Stimulated activated CD4-positive, alpha-beta T cell treated with anti-CD3 and anti-CD28 coated beads, Interleukin-4, amount 100 ng/mL, for 24 hours (primary cell): ENCODE data around the gene INHBA.

ENCODE experiments used
- DNase-seq: peaks from one replicate; pipeline ENCODE4 v3.0.0-alpha.2; 2020

INHBA gene

DNA sequence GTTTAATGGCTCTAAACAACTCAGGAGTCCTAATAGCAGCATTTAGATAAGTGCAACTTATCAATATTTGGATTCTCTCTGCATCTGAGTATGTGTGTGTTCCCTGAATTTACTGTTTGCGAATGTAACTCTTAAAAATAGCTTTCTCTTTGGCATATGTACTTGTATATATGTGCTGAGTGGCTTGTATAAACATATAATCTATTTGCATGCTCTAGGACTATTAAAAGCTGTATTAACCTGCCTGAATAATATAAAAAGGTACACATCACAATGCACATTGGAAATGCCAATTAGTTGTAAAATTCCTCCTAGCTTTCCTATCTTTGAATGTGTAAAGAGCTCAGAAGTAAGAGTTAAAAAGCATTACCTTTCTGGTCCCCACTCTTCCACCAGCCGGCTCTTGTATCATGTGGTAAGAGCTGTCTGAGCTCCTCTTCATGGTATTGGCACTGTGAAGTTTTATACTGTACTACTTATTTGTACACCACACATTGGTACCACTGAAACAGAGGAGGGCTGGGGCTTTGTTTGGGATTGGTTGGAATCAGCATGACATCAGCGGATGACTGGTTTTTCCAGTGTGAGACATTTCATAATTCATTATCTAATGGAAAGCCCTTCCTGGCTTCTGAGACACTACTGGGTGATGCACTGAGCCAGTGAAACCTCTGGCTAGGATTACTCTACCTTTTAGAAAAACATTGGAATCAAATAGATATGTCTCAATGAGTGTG lies at the start of gene INHBA:
Gene INHBA, minus strand, starts transcription at position 456 of the 737 bp plus-strand sequence. CDS start 2,716 bp downstream, outside the sequence.
- no peak for DNase-seq

DNA sequence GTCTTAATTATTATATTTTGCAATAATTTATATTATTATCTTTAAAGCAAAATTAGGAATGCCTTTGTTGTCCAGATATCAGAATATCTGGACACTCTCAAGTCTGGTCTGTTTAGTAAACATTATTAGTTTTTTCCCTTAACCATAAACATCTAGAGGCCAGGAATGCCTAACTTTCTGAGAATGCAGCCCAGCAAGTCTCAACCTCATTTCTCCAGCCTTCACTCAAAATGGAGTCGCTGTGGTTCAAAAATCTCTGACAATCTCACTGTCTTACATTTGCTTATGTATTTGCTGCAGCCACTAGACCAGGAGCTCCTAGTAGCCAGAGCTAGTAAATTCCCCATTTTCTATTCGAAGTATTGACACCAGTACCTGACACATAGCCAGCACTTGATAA lies 49.7 kb upstream of the INHBA start:
- no peak for DNase-seq

DNA sequence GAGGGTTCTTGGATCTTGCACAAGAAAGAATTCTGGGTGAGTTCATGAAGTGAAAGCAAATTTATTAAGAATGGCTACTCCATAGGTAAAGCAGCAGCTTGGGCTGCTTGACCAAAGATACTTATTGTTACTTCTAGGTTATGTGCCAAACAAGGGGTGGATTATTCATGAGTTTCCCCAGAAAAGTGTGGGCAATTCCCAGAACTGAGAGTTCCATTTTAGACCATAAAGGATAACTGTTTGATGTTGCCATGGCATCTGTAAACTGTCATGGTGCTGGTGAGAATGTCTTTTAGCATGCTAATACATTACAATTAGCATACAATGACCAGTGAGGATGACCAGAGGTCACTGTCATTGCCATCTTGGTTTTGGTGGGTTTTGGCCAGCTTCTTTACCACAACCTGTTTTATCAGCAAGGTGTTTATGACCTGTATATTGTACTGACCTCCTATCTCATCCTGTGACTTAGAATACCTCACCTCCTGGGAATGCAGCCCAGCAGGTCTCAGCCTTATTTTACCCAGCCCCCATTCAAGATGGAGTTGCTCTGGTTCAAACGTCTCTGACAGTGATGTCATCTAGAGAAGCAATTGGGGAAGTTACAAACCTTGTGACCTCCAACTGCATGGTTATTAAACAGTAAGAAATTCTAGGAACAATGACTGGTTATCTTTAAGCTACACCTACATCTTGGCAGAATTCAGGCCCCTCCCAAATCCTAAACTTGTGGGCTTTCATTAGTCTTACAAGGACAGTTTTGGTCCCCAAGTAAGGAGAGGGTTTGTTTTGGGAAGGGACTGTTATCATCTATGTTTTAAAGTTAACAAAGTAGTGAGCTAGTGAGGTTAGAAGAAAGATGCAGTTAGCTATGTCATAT lies 48.0 kb upstream of the INHBA start:
- DNase-seq = no peak

DNA sequence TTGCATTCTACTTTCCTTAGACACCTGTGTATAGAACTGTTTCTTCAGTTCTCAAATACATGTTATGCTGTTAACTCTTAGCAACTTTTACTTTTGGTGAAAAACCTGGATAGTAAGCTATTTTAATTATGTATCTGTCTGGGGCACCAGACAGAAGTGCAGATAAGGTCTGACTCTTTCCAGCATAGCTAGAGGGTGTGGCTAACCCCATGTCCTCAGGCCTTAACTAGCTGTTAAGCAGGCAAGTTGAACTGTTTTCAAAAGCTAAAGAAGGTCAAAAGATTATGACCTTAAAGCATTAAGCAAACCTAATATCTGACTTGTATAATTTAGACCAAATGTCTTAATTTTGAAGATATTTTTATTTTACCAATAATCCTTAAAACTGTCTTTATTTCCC lies 45.1 kb upstream of the INHBA start:
- DNase-seq = no peak

DNA sequence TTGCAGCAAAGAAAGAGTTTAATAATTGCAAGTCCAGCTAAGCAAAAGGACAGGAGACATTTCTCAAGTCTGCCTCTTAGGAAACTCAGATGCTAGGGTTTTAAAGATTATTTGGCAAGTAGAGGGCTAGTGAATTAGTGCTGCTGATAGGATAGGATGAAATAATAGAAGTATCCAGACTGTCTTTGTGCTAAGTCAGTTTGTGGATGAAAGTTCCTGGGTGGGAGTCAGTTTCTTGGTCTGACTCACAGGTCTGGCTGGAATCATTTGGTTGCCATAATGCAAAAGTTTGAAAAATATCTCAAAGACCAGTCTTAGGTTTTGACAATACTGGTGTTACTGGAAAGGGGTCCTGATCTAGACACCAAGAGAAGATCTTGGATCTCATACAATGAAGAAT lies 42.6 kb upstream of the INHBA start:
- DNase-seq = no peak

DNA sequence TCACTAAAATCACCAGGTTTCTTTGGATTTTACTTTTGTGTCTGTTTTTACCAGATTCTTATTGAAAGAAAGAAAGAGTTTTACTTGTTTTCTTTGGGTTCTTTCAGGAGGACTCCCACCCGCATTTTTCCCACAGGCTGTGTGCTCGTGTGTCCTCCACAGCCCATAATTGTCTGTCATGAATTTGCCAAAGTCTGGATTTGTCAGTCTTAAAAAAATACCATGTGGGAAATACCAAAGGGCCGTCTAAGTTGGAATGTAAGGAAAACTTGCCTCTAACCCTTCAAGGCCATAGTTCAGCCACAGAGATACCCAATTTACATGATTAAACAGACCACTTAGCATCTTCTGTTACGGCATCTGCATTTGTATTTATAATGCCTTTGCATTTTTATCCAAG lies 41.3 kb upstream of the INHBA start:
- DNase-seq = no peak

DNA sequence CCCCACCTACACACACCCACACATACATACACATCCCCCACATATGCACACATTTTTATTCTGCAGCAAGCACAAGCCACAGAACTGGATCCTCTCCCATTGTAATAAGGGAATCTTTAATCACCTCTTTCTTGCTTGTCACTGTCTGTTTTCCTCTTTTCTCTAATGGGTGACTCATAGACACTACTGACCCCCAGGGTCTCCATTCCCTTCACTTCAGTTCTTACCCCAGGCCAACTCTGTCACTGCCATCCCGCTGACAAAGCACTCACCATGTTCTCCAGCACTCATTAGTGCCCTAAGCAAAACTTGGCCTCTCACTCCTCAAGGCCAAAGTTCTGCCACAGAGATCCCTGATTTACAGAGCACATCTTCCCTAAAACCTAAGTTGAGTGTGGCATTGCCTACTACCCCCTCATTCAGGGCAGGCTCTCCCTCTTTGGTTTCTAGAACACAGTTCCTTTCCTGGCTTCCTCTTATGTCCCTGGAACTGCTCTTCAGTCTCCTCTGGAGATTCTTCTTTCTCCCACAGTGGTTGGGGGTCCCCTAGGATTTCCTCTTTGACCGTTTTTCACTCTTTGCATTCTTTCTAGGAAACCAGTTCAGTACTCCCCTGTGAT lies 39.6 kb upstream of the INHBA start:
- DNase-seq = no peak

DNA sequence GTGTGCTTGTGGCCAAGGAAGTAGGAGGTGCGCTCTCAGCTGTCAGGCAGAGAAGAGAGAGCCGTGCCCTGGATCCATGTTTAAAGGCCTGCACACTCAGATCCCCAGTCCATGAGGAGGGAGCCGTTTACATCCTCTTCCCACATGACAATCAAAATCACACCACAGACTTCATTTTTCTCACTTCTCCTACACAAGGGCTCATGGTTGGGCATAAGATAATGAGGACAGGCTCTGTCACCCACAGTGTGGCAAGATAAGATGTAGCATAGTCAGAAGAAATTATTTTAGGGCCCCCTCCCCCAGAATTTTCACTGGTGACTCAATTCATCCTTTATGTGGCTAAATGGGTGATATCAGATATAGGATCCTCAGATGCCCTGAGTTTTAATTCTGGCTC lies 35.9 kb upstream of the INHBA start:
- no peak for DNase-seq

DNA sequence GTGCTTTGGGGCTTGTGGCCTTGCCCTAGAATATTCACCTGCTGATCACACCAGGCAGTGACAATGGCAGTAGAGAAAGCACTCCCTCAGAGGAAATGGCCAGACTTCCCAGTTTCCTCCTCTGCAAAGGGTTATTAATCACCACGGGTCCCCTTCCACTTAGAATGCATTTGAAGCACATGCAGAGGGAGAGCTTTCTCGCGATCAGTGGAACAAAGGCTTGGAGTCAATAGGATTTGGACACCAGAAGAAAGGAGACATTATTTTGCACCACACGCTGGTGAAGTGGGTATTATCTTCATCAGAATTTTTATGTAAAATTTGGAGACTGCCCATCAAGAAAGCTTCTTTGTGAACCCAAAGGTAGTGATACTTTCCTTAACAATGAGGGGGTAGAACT lies 35.4 kb upstream of the INHBA start:
- no peak for DNase-seq

DNA sequence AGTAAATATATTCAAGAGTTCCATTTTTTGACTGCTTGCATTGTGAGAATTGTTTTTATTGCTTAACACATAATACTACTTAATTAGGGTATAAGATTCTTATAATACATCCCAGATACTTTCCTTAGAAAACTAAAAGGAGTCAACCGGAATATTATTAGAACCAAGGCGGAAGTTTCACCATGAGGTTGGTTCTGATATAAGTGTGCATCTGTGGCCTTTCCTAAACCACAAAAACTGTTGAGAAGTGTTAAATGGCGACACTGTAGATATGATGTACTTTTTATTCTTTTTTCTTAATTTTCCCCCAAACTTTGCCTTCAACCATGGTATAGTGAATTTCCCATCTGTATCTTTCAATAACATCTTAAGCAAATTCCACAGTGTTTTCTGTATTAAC lies 32.3 kb upstream of the INHBA start:
- no peak for DNase-seq

DNA sequence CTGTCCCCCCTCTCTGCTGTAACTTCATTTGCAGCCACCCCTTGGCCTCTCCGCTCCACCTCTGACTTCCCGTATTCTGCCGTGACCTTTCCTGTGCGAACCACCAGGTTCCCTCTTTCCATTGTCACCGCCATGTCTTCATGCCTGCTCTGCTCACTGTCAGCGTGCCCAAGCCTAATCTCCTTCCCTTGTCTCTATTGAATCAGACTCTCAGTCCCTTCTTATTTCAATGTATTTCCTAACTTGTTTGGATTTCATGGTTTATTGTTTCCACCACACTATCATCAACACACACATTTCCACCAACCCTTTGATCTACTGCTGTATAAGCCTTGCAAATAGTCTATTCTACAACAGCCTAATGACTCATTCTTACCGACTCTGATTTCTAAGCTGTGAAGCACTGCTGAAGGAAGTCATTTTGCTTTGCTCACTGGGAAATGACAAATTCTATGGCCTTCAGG lies 30.0 kb upstream of the INHBA start:
- DNase-seq = no peak

DNA sequence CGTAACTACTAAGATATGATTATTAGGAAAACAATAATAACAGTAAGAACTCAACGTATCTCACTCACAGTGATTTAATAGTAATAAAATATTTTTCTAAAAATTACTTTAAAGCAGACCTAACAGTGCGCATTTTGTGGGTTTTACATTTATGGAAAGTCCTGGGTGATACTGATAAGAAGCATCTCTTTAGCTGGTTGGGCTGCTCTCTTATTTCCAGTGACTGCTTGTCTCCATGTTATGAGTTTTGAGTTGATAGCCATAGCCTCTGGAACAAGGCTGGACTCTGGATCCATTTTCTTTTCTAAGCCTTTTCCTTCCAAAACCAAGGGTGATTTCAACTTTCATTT lies 29.5 kb upstream of the INHBA start:
- no peak for DNase-seq

DNA sequence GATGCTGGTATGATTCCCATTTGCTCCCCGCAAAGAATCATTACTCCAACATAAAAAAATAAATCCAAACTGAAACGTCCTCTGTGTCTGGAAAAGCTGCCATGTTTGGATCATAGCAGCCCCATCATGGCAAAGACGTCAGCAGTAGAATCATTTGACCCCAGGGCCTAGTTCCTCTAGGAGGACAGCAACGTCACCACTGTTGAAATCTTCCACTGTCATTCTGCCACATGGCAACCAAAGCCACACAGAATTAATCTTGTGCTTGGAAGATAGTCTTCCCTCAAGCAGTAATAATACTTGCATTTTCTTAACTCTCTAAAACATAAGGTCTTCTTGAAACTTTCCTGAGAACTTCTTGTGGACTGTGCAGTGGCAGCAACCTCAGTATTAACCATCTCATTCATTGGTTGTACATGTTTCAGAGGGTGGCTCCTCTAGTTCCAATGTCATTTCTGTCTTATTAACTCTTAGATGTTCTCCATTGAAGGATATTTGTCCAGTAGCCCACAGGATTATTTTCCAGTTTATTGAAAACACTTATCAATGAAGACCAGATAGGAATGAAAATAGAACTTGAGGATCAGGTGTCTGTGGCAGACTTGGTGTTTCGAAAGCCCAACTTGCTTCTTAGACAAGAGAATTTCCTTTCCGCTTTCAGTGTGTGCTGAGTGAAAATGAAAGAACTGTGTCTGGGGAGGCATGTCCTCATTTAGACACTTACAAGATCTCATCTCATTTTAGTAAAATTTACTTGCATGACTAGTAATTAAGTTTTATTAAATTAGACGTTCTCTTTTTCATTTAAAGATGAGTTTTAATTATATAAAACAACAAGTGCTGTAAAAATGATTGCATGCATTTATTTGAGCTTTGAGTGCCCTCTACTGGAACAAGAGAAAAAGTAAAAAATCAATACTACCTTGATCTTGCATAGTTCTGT lies 28.9 kb upstream of the INHBA start:
- DNase-seq = no peak

DNA sequence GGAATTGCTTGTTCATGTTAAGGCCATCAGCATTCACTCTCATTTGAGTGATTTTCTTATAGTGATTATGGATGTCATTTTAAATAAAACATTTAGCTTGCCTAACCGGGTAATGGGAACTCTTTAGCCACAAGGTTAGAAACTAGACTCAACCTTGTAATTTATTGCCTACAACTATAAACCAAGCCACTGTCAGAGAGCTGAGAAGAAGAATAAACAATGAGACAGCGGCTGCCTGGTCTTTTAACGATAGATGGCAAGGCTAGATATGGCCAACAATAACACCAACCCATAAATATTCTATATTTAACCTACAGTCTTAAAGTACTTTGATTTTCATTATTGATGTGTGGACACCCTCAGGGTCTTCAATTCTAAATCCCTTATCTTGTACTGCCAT lies 27.8 kb upstream of the INHBA start:
- DNase-seq = no peak

DNA sequence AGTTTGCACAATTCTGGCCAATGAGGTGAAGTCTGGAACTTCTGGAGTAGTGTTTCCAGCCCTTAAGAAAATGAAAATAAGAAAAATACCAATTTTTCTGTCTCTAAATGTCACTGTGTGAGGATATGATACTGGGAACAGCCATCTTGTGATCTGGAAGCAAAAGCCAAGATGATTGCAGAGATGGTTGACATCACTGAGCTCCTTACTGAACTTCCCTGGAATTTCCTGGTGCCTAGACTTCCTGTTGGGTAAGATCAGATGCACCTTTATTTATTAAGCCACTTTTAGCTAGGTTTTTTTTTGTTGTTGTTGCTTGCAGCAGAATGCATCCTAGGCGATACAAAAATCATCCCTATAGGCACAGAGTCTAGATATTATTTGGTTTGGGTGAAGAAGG lies 27.3 kb upstream of the INHBA start:
- no peak for DNase-seq

DNA sequence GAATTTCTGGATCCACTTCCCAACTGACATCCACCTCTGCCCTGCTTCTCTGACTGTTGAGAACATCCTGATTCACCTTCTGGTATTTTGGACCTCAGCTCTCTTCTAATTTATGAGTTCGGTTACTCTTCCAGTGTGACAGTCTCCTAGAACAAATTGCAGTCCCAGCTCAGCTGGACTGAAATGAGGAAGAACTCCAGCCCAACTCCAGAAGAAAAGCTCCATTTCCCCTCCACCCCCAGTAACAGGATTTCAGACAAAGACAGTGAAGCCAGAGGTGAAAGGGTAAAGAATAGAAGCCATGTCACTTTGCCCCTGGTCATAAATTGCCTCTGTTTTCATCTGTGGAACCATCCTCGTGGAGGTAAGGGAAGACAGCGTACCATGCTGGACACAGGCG lies 26.2 kb upstream of the INHBA start:
- no peak for DNase-seq

DNA sequence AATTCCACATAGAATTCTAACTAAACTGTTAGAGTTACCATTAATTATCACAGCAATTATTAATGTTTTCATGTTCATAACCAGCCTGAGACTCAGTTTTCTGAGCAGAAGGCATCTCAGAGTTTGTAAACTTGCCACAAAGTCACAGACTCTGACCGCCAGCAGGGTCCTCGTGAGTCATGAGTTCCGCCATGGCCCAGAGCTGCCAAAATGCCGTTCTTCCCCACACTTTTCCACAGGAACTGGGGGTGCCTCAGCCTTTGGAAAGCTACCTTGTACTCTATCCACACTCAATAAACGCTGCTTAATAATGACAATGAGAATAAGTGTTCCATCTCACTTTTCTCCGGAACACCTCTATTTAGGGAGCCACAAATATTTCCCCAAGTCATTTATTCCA lies 22.1 kb upstream of the INHBA start:
- no peak for DNase-seq

DNA sequence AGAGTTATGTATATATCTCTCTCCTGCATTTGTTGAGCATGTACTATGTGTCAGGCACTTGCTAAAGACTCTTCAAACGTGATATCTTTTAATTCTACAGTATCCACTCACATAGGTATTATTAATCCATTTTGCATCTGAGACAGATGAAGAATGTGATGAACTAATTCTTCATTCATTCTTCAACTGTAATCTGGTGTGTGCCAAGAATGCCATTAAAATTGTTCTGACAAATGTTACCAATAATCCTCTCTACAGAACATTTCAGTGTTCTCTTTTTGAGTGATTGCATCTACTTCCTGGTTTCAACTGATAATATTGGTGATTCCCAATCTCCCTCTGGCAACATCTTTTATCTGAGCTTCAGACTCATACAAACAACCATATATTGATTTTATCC lies 18.0 kb upstream of the INHBA start:
- DNase-seq = no peak

DNA sequence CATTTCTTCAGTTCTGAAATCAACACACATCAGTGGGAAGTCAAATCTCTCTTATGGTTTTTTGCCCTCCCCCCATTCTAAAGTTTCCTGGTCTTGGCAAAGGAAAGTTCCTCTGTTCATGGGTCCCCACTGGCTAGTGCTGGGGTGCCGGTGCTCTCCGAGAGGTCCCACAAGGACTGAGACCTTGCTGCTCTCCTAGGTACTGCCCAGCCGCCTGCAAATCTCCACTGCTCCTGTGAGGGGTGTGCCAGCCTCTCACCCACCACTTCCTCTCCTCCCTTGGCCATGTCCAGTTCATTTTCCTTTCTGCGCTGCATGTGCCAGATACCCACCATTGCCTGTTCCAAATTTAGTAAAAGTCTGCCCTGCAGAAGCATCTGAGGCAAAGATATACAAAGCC lies 17.2 kb upstream of the INHBA start:
- DNase-seq = no peak

DNA sequence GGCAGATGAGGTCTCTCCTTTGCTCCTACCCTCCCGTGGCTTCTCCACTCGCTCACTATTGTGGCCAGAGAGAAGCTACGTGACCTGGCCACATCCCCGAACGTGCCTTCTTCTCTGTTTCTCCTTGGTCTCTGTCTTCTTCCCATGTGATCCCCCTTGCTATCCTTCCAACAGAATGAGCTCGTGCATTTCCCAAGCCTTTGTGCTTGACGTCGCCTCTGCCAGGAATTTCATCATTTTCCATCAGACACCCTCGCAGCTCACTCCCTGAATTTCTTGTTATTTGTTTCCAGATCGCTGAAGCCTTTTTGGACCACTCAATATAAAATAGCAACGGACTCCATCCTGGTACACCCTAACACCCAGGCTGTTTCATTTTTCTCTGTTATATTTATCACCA lies 13.8 kb upstream of the INHBA start:
- DNase-seq = no peak

DNA sequence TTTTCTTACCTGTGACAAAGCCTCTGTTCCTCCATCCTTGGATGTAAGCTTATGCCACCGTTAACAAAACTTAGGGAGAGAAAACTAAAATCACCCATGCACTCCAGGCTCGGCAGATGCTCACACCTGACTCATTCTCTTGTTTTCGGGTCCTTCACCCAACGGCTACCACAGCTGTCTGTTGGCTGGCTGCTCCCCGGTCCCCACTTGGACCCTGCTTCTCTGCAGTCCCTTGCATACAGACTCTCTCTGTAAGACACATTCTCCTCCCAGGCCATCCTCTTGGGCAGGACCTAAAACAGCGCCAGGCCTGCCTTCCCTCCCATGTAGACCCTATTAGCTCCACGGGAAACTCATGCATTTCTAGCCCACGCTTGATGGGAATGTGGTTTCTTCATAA lies 12.1 kb upstream of the INHBA start:
- no peak for DNase-seq

DNA sequence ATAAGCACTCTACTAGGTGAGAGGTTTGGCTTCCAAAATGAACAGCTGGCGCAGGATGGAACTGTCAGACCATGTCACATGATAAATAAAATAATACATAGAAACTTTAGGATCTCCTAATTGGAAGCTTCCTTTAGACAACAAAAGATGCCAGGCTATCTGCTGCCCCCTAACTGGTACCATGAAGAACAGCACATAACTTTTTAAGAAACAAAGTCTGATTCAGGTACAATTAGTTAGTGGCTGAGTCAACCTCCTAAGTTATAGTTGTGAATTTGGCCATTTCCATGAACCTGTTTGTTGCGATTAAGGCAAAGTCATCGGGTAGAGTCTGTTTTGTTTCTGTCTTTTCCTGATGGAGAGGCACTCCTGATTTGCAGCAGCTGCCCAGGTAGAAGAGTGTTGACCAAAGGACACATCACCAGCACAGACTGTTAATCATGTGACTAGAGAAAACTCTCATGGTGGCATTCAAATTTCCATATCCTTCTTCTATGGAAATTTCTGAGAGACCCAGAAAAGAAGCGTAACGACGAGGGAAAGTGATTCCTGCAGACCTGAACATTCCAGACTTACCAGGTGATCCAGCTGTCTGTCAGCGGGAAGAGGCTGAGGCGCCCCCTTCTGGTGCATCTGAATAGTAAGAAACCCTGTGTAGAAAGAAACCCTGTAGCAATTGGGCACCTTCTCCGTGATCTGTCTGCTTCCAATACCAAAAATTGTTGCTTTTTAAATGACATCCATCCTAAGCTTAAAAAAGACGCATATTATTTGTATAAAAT lies 8.6 kb upstream of the INHBA start:
- no peak for DNase-seq
